H7 (cell line): Measurements from ENCODE around the gene ARHGAP5. TPM values are rescaled to one million over a fixed set of nuclear protein-coding genes. Genes with fewer than 3 reads are reported as not detected.
A peak's percentile ranks its signal among the peaks of the same experiment; 100 is the strongest.

Experiments used
- DNase-seq: peaks from one replicate; pipeline ENCODE4 v3.0.0; 2012
- H3K27me3 ChIP-seq: 2 replicates; pipeline ENCODE4 v1.6.0; 2011; ENCODE audit warnings: mild to moderate bottlenecking, low read length; ENCODE audit not compliant: control insufficient read depth, insufficient read depth
- H3K36me3 ChIP-seq: replicated peaks from 2 replicates; pipeline ENCODE4 v1.5.1; 2011; ENCODE audit warnings: low read length; ENCODE audit not compliant: control insufficient read depth, insufficient read depth
- H3K4me3 ChIP-seq: 2 replicates; pipeline ENCODE4 v1.5.1; 2011; ENCODE audit warnings: low read depth, mild to moderate bottlenecking, control low read depth, low read length, moderate library complexity; ENCODE audit not compliant: insufficient read depth
- total RNA-seq: library from RNA; depleted of rRNA; stranded (reverse); fragments of >200 nt; shearing (Covaris generic); gene quantifications from 2 replicates; pipeline ENCODE4 v1.2.3, GENCODE V29; 2014; rRNA removed

ARHGAP5 gene, protein sequence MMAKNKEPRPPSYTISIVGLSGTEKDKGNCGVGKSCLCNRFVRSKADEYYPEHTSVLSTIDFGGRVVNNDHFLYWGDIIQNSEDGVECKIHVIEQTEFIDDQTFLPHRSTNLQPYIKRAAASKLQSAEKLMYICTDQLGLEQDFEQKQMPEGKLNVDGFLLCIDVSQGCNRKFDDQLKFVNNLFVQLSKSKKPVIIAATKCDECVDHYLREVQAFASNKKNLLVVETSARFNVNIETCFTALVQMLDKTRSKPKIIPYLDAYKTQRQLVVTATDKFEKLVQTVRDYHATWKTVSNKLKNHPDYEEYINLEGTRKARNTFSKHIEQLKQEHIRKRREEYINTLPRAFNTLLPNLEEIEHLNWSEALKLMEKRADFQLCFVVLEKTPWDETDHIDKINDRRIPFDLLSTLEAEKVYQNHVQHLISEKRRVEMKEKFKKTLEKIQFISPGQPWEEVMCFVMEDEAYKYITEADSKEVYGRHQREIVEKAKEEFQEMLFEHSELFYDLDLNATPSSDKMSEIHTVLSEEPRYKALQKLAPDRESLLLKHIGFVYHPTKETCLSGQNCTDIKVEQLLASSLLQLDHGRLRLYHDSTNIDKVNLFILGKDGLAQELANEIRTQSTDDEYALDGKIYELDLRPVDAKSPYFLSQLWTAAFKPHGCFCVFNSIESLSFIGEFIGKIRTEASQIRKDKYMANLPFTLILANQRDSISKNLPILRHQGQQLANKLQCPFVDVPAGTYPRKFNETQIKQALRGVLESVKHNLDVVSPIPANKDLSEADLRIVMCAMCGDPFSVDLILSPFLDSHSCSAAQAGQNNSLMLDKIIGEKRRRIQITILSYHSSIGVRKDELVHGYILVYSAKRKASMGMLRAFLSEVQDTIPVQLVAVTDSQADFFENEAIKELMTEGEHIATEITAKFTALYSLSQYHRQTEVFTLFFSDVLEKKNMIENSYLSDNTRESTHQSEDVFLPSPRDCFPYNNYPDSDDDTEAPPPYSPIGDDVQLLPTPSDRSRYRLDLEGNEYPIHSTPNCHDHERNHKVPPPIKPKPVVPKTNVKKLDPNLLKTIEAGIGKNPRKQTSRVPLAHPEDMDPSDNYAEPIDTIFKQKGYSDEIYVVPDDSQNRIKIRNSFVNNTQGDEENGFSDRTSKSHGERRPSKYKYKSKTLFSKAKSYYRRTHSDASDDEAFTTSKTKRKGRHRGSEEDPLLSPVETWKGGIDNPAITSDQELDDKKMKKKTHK (N-terminal part only)
- 33.3 and 53.0 TPM in 2 replicates for total RNA-seq

DNA sequence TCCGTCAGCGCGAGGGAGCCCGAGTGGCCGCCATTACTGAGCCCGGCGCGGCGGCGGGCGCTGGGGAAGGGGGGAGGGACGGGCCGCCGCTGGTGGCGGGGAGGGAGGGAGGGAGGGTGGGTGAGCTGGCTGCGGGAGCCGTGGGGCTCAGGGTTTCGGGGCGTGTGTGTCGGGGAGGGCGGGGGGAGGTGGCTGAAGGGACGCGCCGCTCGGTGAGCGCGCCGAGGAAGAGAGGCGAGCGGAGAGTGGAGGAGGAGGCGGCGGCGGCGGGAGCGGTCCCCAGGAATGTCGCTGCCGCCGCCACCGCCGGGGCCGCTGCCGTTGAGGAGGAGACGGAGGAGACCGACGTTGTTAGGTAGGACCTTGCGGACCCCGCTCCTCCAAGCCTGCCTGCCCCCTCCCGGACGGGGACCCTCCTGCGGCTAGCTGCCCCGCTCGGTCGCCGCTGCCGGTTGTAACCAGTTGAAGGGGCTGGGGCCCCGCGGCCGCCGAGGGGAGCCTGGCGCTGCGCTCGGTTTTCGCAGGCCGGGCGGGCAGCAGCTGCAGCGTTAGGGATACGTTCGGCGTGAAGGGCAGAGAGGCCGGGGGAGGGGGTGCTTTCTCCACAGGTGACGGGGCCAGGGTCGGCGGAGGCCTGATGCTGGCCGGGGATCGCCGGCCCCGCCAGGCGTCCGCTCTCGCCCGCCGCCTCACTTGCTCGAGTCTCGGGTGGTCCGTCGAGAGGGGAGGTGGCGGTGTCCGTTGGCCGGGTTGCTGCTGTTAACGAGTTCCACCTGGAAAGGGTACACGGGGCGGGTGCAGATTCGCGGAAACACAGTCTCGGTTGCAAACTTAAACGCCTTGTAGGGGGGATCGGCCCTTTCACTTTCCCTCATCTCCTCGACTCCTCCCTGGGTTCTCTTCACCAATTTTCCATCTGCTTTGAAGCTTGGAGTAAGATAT lies at the start of gene ARHGAP5:
ARHGAP5 (plus strand) TSS at position 224 of the 942 bp plus-strand sequence. CDS start 13,366 bp downstream, outside the sequence.
- Histone ChIP-seq H3K27me3 (no peaks in the 10 kb centered on the region; the same call in 1 of the 2 replicates), H3K4me3 (peak within 1 kb of the TSS; percentile 79)
- DNase-seq: peak; percentile 80

GRCh38 chr14:32028599-32028998 lies 48.5 kb upstream of the ARHGAP5 start:
- Histone ChIP-seq H3K4me3 (no peak overlapping the region), H3K27me3 (no peaks in the 10 kb centered on the region), H3K36me3 (no peaks in the 10 kb centered on the region)
- DNase-seq: no peak

More for the DNA sequence above, at the start of gene ARHGAP5:
- no peaks in the 10 kb centered on the region for H3K36me3 ChIP-seq

DNA sequence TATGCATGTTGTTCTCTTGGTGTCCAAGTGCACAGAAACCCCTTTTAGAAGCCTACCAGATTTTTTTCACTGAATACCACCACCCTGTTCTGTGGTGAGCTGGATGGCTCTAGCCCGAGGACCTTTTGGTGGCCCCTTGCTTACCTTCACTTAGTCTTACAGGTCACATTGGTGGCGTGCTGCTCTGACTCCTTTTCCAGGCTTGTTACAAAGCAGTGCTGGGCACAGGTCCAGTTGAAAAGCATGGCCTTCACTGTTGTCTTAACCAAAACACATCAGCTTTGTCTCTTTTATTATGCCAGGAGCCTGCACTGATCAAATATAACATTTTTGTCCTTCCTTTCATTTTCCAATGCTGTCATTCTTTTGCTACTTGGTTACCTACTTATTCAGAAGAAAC lies 43.6 kb upstream of the ARHGAP5 start:
- DNase-seq: no peak
- no peaks in the 10 kb centered on the region for H3K36me3 ChIP-seq

DNA sequence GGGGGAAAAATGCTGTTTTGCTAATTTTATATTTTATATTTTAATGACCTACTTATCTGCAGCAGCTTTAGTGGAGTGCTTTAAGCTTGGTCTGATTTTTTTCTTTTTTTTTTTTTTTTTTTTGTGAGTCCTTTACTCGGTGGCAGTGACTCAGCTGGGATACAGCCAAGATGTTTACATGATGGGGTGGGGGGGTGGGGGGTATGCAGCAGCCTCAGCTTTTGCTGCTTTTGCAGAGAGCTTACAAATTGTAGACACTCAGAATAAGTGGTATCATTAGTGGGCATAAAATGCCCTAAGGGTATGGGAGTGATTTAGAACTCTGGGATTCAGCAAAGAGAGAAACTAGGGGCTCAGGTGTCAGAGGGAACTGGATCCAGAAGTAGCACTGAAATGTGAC lies 38.2 kb upstream of the ARHGAP5 start:
- H3K4me3 ChIP-seq: no peak overlapping the region
- H3K27me3 ChIP-seq: no peaks in the 10 kb centered on the region
- DNase-seq: no peak
- no peaks in the 10 kb centered on the region for H3K36me3 ChIP-seq

More for the DNA sequence above, 43.6 kb upstream of the ARHGAP5 start:
- Histone ChIP-seq H3K27me3 (no peaks in the 10 kb centered on the region), H3K4me3 (no peak overlapping the region)

DNA sequence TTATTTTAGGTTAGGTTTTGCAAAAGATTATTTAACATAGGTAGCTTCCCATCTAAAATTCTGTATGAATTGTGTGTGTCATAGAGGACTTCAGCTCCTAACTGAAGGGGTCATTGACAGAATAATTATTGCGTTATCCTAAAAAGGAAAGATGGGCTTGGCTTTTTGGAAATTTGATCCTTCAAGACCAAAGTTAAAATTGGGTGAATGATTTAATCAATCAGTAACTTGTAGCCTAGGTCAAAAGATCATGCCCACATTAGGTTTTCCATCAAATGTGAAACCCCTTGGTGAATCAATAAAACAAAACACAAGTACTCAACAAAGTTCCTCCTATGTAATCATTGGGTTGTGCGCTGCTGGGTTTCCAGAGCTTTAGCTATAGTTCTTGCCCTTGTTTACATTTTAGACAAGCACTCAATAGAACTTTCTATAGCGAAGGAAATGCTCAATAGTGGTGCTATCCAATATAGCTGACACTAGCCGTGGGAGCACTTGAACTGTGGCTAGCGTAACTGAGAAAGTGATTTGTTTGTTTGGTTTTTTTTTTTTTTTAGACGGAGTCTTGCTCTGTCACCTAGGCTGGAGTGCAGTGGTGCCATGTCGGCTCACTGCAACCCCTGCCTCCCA lies 37.6 kb upstream of the ARHGAP5 start:
- no peaks in the 10 kb centered on the region for H3K36me3 ChIP-seq
- no peak overlapping the region for H3K4me3 ChIP-seq
- no peaks in the 10 kb centered on the region for H3K27me3 ChIP-seq
- no peak for DNase-seq

DNA sequence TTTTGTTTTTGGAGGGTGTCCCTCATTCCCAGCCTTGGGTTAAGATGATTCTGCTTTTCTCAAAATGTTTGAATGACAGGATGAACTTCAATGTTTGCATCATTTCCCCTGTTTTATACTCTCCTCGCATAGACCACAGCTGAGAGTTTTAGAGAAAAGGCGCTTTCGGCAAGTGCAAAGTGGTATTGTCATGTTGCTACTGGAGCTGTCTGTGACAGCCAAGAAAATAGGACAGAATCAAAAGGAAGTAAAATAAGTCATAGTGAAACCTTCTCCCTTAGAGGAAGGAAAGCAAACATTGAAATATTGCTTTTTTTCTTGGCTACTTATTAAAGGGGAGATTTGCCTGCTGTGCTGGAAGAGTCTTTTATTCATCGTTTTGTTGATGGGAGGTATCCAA lies 33.5 kb upstream of the ARHGAP5 start:
- no peak for DNase-seq
- no peaks in the 10 kb centered on the region for H3K36me3 ChIP-seq
- H3K27me3 ChIP-seq: no peaks in the 10 kb centered on the region

DNA sequence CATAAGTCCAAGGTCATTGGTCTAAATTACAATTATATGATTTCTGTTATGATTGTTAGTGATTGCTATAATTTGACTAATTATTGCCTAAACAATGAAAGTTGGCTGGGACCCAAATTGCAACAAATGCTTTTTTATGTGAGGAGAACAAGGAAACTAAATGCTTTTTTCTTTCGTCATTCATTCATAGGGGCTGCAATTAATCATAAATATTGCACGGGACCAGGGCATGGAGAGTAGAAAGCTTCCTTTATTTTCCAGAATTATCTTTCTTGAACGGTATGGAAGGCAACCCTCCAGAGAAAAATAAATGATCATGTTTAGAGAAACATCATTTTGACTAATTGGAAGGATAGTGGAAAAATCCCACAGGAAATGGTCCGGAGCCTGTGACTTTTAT lies 32.6 kb upstream of the ARHGAP5 start:
- DNase-seq: no peak
- no peak overlapping the region for H3K4me3 ChIP-seq
- H3K36me3 ChIP-seq: no peaks in the 10 kb centered on the region
- H3K27me3 ChIP-seq: no peaks in the 10 kb centered on the region

More for the DNA sequence above, 33.5 kb upstream of the ARHGAP5 start:
- H3K4me3 ChIP-seq: no peak overlapping the region

DNA sequence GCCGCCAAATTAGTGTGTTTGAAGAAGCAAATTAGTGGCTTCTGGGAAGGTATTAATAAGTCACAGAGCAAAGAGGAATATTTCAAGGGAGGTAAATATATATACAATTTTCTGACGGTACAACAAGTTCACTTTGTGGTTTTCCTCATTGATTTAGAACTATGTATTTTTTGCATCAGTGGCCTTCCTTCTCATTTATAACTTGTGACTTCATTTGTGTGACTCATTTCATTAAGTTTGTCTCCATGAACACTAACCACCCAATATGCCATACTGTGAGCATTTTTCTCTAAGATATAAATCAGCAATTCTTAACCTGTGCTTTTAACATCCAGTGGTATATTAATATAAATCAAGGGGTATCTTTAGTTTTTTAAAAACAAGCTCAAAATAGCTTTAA lies 29.3 kb upstream of the ARHGAP5 start:
- H3K27me3 ChIP-seq: no peaks in the 10 kb centered on the region
- H3K4me3 ChIP-seq: no peak overlapping the region
- H3K36me3 ChIP-seq: no peaks in the 10 kb centered on the region
- DNase-seq: no peak

- DNase-seq: no peak
- Histone ChIP-seq H3K36me3 (no peaks in the 10 kb centered on the region), H3K27me3 (no peaks in the 10 kb centered on the region), H3K4me3 (no peak overlapping the region)
Measured at GRCh38 chr14:32049361-32050088, 27.6 kb upstream of the ARHGAP5 start.

DNA sequence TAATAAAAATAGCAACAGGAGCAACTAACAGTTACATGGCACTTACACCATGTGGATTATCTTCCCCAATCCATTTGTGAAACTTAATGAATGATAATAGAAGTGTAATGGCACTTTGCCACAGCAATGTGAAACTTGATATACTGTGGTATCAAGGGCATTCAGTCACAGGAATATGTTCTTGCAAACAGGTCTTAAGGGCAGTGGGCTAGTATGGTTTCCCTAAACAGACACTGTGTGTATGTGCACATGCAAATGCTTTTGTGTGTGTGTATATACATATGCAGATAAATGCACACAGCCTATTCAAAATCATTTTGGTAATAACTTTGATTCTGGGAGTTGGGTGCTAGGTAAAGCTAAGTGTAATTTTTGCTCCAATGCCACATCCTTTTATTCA lies 26.2 kb upstream of the ARHGAP5 start:
- no peak for DNase-seq
- H3K36me3 ChIP-seq: no peaks in the 10 kb centered on the region
- H3K4me3 ChIP-seq: no peak overlapping the region
- no peaks in the 10 kb centered on the region for H3K27me3 ChIP-seq

GRCh38 chr14:32054536-32054935 lies 22.6 kb upstream of the ARHGAP5 start:
- Histone ChIP-seq H3K36me3 (no peaks in the 10 kb centered on the region), H3K27me3 (no peaks in the 10 kb centered on the region), H3K4me3 (no peak overlapping the region)
- DNase-seq: no peak

DNA sequence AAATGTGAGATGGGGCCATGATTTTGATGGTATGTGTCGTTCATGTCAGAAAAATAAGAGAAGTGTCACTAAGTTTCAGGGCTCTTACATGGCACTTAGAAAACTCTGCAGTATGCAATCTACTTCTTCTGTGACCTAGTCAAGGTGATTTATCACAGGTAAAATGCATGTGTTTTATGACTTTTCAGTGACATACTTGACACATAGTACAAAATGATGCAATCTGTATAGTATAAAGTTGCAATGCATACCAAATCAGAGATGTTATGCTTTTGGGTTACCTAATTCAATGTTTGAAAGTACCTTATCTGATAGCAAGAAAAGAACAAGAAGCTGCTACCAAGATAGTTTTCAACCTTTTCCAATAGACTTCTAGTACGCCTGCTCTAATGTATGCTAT lies 21.9 kb upstream of the ARHGAP5 start:
- Histone ChIP-seq H3K36me3 (no peaks in the 10 kb centered on the region), H3K4me3 (no peak overlapping the region), H3K27me3 (no peaks in the 10 kb centered on the region)
- no peak for DNase-seq

DNA sequence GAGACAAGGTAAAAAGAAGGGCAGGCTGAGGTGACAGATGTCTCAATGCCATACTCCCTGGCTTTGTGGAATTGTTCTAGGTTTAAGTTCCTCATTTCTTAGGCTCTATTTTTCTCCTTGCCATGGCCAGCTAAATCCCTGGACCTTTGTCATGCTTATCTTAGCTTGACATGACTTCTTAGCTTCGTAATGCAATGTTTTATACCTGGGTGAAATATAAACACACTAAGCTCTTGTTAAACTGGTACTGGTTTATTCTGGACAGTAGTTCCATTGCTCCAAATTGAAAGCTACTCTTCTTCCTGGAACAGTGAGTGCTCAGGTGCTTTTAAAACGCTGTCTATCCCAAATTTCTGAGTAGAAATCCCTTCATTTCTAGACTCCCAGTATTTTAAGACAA lies 17.4 kb upstream of the ARHGAP5 start:
- DNase-seq: no peak
- Histone ChIP-seq H3K4me3 (no peak overlapping the region), H3K36me3 (no peaks in the 10 kb centered on the region), H3K27me3 (no peaks in the 10 kb centered on the region)
